ENCODE measurements around the gene NADSYN1. TPM values are rescaled to one million over a fixed set of nuclear protein-coding genes. Genes with fewer than 3 reads are reported as not detected.

Gene NADSYN1
- total RNA-seq, 4 donors from 2014 or later, result 41.2 to 67.2 (median 59.8) TPM

DNA sequence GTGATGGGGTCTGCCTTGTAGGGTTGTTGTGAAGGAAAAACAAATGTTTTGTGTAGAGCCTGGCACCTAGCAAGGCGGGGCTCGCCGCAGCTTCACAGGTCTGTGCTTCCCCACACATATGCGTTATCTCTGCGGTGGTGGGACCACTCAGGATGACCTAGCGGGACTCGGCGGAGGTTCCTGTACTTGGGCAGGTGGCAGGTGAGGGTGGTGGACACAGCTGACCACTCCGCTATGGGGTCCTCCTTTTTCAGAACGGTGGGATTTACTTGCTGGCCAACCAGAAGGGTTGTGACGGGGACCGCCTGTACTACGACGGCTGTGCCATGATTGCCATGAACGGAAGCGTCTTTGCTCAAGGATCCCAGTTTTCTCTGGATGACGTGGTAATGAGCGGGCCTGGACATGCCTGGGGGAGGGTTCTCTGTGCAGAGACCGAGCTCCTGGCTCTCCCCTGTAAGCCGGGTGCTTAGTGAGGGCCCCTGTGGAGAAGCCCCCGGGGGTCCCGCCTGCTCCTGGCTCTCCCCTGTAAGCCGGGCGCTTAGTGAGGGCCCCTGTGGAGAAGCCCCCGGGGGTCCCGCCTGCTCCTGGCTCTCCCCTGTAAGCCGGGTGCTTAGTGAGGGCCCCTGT, 21.3 kb downstream of the NADSYN1 start:
- no peak for DNase-seq (ENCODE audit: low spot score in 2 of 2)
- 93 to 94% methylated on average over 26 of the region's 27 CpGs for WGBS, 2 donors
- TF ChIP-seq POLR2A (IDR thresholded peaks at IDR 0.05), result no peak
- TF ChIP-seq, protein P1, sequence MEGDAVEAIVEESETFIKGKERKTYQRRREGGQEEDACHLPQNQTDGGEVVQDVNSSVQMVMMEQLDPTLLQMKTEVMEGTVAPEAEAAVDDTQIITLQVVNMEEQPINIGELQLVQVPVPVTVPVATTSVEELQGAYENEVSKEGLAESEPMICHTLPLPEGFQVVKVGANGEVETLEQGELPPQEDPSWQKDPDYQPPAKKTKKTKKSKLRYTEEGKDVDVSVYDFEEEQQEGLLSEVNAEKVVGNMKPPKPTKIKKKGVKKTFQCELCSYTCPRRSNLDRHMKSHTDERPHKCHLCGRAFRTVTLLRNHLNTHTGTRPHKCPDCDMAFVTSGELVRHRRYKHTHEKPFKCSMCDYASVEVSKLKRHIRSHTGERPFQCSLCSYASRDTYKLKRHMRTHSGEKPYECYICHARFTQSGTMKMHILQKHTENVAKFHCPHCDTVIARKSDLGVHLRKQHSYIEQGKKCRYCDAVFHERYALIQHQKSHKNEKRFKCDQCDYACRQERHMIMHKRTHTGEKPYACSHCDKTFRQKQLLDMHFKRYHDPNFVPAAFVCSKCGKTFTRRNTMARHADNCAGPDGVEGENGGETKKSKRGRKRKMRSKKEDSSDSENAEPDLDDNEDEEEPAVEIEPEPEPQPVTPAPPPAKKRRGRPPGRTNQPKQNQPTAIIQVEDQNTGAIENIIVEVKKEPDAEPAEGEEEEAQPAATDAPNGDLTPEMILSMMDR (IDR thresholded peaks at IDR 0.05), result no peak
- intact Hi-C loops (cut with DNase I; ENCODE audit: low total_unique reads), result no loop called here
- no peak overlapping the region for H3K4me3 ChIP-seq (ENCODE audit: low read depth, poor library complexity, severe bottlenecking)

DNA sequence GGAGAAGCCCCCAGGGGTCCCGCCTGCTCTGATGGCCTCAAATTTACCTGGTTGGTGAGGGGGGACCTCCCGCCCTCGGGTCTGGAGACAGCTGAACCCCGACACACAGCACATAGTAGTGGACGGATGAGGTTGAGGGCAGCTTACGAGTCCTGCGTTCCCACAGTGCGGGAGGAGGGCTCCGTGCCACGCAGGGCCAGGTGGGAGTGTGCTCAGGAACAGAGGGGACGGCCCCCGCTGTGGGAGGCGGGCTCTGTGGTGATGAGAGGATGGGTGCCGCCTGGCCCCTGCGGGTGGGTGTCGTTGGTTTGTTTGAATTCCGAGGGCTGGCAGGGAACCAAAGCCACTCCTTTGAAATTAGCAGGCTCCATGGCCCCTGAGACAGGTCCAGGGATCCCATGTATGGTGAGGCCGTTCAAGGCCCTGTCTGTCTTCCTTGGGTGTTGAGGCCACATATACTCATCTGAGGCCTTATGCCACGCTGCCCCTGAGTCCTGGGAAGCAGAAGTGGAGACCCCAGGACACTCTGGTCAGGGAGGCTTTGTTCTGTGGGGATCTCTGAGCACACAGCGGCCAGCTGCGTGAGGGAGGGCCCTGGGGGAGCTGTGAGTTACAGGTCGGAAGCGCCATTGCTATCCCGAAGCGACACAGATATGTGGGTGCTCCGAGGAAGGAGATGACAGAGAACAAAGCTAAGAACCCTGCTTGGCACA, 21.9 kb downstream of the NADSYN1 start:
- TF ChIP-seq, protein P1 (IDR thresholded peaks at IDR 0.05), result no peak
- TF ChIP-seq POLR2A (IDR thresholded peaks at IDR 0.05), result no peak
- no peak for DNase-seq (ENCODE audit: low spot score in 2 of 2)
- H3K4me3 ChIP-seq (ENCODE audit: low read depth, poor library complexity, severe bottlenecking), result no peak overlapping the region
- intact Hi-C loops (cut with DNase I; ENCODE audit: low total_unique reads), result no loop called here
- 91 to 95% methylated on average over 26 of the region's 26 CpGs for WGBS, 2 donors

DNA sequence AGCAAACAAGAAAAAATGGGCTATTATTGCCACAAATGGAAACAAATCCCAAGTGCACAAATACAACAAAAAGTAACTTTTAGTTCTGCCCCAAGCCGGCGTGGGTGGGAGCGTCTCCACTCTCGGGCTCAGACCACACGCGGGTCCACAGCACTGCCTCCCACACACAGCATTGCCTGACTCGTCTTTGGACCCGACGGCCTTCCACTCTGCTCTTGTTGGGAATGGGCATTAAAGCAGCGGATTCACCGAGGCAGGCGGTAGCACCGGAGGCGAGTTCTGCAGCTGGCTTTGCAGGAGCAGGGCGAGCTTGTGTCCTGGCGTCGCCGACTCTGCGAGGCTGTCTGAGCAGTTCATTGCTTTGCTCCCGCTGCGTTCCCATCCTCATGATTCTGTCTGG, 23.0 kb downstream of the NADSYN1 start:
- no peak overlapping the region for H3K4me3 ChIP-seq (ENCODE audit: low read depth, poor library complexity, severe bottlenecking)
- no peak for DNase-seq (ENCODE audit: low spot score in 2 of 2)
- intact Hi-C loops (cut with DNase I; ENCODE audit: low total_unique reads), result no loop called here
- WGBS, 2 donors, result 95 to 97% methylated on average over 21 of the region's 21 CpGs
- TF ChIP-seq, protein P1 (IDR thresholded peaks at IDR 0.05), result no peak
- no peak for TF ChIP-seq POLR2A (IDR thresholded peaks at IDR 0.05)

DNA sequence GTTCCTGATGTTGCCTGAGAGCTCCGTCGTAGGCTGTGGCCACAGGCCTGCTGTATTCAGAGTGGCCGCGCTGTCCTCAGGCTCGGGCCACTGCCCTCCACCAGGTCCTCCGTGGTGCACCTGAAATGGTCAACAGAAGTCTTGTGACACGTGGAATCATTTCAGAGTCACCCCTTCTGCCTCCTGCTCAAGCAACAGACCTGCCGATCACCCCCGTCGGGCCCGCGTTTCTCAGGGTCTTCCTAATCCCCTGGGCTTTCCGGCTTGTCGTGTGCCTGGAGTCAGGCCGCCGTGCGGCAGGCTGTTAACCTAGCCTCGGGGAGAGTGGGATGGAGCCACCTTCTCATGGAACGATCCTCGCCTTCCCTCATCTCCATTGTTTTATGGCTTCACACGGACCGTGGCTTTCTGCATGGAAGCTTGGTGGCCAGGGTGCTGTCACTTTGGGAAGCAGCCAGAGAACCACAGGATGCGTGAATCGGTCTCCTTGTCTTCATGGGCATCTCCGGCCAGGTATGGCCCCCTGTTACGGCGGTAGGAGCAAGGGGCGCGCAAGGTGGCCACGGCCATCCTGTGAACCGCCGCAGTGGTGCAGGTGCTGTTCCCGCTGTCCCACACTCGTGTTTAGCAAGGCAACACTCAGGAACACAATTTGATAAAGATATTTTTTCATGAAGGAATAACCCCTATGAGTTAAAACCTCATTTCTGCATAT, 24.1 kb downstream of the NADSYN1 start:
- intact Hi-C loops (cut with DNase I; ENCODE audit: low total_unique reads), result no loop called here
- TF ChIP-seq POLR2A (IDR thresholded peaks at IDR 0.05), result no peak
- TF ChIP-seq, protein P1 (IDR thresholded peaks at IDR 0.05), result no peak
- no peak overlapping the region for H3K4me3 ChIP-seq (ENCODE audit: low read depth, poor library complexity, severe bottlenecking)
- 92 to 93% methylated on average over 34 of the region's 34 CpGs for WGBS, 2 donors
- no peak for DNase-seq (ENCODE audit: low spot score in 2 of 2)

DNA sequence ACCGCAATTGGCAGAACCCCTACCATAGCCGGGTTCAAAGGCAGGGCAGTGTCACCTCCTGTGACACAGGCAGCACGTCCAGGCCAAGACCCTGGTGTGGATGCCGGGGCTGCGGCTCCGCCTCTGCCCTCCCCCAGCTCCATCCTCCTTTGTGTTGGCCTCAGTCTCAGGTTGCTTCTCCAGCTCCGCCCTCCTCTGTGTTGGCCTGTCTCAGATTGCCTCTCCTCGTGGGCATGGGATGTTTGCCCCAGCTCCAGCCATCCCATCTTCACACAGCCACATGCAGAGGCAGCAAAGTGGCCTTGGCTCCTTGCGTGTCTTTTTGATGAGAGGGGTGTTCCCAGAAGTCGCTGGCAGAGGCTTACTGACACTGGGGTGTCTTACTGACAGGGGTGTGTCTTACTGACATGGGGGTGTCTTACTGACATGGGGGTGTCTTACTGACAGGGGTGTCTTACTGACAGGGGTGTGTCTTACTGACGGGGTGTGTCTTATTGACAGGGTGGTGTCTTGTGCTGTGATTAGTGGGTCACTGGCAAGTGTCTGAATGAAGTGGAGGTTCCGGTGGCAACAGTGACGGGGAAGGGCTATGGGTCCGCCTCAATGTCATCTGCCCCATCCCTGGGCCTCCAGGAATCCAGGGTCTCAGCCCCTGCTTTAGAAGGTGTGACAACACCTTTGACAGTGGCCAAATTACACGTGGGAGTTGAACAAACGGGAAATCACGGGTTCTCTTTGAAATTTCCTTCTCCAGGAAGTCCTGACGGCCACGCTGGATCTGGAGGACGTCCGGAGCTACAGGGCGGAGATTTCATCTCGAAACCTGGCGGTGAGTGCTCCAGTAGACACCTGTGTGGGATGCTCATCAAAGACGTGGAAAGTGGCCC, 24.9 kb downstream of the NADSYN1 start:
- WGBS, 2 donors, result 78 to 80% methylated on average over 24 to 25 of the region's 25 CpGs
- no peak for TF ChIP-seq POLR2A (IDR thresholded peaks at IDR 0.05)
- TF ChIP-seq, protein P1 (IDR thresholded peaks at IDR 0.05), result no peak
- no peak for DNase-seq (ENCODE audit: low spot score in 2 of 2)
- no peak overlapping the region for H3K4me3 ChIP-seq (ENCODE audit: low read depth, poor library complexity, severe bottlenecking)
- intact Hi-C loops (cut with DNase I; ENCODE audit: low total_unique reads), result no loop called here
